ENCODE measurements around the gene GPX4. TPM values are rescaled to one million over a fixed set of nuclear protein-coding genes. Genes with fewer than 3 reads are reported as not detected.

The GPX4 gene
- total RNA-seq, 4 donors from 2014 or later = 338 to 386 (median 375) TPM

DNA sequence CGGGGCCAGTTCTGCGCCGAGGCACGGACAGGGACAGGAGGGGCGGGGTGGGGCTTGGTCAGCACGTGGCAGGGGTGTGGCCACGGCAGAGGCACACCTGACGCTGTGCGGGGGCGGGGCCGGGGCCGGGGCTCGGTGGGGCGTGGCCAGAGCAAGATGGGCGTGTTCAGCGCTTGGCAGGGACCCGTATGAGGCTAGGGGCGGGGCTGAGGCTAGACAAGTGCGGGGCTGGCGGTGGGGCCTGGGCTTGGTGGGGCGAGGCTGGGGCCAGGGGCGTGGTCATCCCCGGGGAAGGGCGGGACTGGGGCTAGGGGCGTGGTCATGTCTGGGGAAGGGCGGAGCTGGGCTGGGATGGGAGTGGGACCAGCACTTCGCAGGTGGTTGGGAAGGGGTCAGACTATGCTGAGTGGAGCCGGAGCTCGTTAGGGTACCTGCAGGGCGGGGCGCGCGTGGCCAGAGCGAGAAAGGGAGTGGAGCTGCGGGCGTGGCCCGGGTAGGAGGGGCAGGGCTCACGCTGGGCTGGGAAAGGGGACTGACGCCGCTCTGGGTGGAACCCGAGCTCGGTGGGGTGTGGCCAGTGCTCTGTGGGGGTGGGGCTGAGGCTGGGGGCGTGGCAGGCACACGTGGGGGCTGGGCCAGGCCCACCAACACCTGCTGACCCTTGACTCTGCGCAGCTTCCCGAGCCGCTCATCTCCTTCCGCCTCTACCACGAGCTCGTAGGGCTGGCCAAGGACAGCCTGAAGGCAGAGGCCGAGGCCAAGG is 21.4 kb upstream of the GPX4 start:
- H3K36me3 ChIP-seq = peaks cover 0 to 17% (median 12%) of the 10 kb centered on the region in 4 donors
- WGBS = 38% methylated on average over 30 of the region's 51 CpGs
- H3K27ac ChIP-seq (replicated peaks in 1 of 4) = no peak overlapping the region
- H3K4me3 ChIP-seq = peak overlapping the region in 3 of 4 donors; percentile 2 to 22 (median 17)
- TF ChIP-seq POLR2AphosphoS5 (IDR thresholded peaks at IDR 0.05) (no peak), POLR2A (IDR thresholded peaks at IDR 0.05; ENCODE audit: low read depth) (no peak), EP300 (IDR thresholded peaks at IDR 0.05) (no peak)
- TF ChIP-seq, protein P1, sequence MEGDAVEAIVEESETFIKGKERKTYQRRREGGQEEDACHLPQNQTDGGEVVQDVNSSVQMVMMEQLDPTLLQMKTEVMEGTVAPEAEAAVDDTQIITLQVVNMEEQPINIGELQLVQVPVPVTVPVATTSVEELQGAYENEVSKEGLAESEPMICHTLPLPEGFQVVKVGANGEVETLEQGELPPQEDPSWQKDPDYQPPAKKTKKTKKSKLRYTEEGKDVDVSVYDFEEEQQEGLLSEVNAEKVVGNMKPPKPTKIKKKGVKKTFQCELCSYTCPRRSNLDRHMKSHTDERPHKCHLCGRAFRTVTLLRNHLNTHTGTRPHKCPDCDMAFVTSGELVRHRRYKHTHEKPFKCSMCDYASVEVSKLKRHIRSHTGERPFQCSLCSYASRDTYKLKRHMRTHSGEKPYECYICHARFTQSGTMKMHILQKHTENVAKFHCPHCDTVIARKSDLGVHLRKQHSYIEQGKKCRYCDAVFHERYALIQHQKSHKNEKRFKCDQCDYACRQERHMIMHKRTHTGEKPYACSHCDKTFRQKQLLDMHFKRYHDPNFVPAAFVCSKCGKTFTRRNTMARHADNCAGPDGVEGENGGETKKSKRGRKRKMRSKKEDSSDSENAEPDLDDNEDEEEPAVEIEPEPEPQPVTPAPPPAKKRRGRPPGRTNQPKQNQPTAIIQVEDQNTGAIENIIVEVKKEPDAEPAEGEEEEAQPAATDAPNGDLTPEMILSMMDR (IDR thresholded peaks at IDR 0.05) = no peak
- H3K4me1 ChIP-seq = peaks cover 5 to 22% (median 20%) of the 10 kb centered on the region in 4 donors
- H3K9me3 ChIP-seq = no peaks in the 10 kb centered on the region
- no peak for DNase-seq (ENCODE audit: extremely low spot score)
- peaks cover 0 to 33% (median 0%) of the 10 kb centered on the region in 4 donors for H3K27me3 ChIP-seq
- intact Hi-C loops (cut with DNase I) = no loop called here

DNA sequence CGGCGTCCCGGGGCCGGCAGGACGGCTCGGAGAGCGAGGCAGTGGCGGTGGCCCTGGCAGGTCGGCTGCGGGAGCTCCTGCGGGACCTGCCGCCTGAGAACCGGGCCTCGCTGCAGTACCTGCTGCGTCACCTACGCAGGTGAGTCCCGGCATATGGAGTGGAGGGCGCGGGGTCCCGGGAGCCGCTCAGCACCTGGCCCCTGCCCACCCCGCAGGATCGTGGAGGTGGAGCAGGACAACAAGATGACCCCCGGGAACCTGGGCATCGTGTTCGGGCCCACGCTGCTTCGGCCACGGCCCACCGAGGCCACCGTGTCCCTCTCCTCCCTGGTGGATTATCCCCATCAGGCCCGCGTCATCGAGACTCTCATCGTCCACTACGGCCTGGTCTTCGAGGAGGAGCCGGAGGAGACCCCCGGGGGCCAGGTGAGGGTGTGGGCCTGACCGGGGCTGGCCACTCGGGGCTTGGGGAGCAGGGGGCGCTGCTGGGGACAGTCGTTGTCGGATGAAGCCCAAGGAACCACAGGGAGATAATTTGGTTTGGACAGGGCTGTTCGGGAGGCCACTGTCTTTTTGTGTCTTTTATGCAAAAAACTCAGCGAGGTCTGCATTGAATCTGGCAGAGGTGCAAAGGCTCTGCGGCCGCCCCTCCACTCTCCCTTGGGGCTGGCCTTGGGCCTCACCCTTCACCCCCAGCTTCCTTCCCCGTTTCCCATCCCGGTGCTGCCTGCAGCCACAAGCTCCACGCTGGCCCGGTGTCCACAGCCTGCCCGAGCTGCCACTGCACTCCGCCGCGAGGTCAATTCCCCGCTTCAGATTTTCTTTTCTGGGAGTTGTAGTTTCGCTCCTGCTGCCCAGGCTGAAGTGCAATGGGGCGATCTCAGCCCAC is 20.6 kb upstream of the GPX4 start:
- TF ChIP-seq POLR2A (IDR thresholded peaks at IDR 0.05; ENCODE audit: low read depth) = no peak
- TF ChIP-seq, protein P1 (IDR thresholded peaks at IDR 0.05) = no peak
- TF ChIP-seq POLR2AphosphoS5 (IDR thresholded peaks at IDR 0.05) = no peak
- TF ChIP-seq EP300 (IDR thresholded peaks at IDR 0.05) = no peak
- Histone ChIP-seq H3K4me3 (peak overlapping the region in 1 of 4 donors; percentile 22), H3K4me1 (peaks cover 5 to 30% (median 26%) of the 10 kb centered on the region in 4 donors), H3K9me3 (no peaks in the 10 kb centered on the region), H3K27ac (replicated peaks in 1 of 4) (no peak overlapping the region), H3K36me3 (peaks cover 0 to 26% (median 18%) of the 10 kb centered on the region in 4 donors), H3K27me3 (peaks cover 0 to 33% (median 0%) of the 10 kb centered on the region in 4 donors)
- 87% methylated on average over 57 of the region's 59 CpGs for WGBS
- intact Hi-C loops (cut with DNase I) = no loop called here
- DNase-seq (ENCODE audit: extremely low spot score) = no peak

DNA sequence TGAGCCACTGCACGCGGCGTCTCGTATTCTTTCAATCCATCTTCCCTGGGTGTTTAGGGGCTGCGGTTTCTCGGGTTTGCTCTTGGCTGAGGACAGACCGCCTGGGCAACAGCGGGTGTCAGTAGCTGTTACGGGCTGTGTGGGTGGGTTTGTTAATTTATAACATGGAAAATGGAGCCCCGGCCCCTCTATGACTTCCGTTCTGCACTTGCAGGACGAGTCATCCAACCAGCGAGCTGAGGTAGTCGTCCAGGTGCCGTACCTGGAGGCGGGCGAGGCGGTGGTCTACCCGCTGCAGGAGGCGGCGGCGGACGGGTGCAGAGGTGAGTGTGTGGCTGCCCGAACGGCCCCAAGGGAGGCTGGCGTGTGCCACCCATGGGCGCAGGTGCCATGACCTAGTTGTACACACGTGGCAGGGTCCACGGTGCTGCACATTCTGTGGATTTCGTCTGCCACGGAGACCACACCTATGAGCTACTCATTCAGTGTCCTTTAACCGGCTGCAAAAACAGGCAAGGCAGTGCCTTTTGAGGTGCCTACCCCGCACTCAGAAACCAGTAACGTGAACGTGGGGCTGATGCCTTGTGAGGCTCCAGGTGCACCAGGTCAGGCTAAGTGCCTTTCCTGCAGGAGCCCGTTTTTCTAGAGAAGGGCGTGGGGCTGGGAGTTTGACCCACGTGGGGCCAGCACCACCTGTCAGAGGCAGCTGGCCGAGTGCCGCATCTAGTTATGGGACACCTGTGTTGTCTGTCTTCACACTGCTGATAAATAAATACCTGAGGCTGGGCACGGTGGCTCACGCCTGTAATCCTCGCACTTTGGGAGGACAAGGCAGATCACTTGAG is 19.5 kb upstream of the GPX4 start:
- no peak overlapping the region for H3K27ac ChIP-seq (replicated peaks in 1 of 4)
- intact Hi-C loops (cut with DNase I) = no loop called here
- H3K4me1 ChIP-seq = peaks cover 5 to 39% (median 37%) of the 10 kb centered on the region in 4 donors
- no peak overlapping the region for H3K4me3 ChIP-seq
- no peak for DNase-seq (ENCODE audit: extremely low spot score)
- TF ChIP-seq POLR2A (IDR thresholded peaks at IDR 0.05; ENCODE audit: low read depth) = no peak
- TF ChIP-seq, protein P1 (IDR thresholded peaks at IDR 0.05) = no peak
- no peak for TF ChIP-seq POLR2AphosphoS5 (IDR thresholded peaks at IDR 0.05)
- no peak for TF ChIP-seq EP300 (IDR thresholded peaks at IDR 0.05)
- WGBS = 87% methylated on average over 35 of the region's 43 CpGs
- no peaks in the 10 kb centered on the region for H3K9me3 ChIP-seq
- H3K27me3 ChIP-seq = peaks cover 0 to 33% (median 0%) of the 10 kb centered on the region in 4 donors
- H3K36me3 ChIP-seq = peaks cover 1 to 36% (median 29%) of the 10 kb centered on the region in 4 donors

DNA sequence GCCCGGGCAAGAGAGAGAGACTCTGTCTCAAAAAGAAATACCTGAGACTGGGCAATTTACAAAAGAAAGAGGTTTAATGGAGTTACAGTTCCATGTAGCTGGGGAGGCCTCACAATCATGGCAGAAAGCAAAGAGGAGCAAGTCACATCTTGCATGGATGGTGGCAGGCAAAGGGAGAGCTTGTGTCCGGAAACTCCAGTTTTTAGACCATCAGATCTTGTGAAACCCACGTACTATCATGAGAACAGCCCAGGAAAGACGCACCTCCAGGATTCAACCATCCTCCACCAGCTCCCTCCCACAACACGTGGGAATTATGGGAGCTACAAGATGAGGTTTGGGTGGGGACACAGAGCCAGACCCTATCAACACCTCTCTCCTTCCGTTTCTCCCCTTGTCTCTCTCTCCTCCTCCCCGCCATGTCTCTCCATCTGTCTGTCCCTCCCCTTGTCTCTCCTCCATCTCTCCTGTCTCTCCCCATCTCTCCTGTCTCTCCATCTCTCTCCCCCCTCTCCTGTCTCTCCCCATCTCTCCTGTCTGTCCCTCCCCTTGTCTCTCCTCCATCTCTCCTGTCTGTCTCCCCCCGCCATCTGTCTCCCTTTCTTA is 18.6 kb upstream of the GPX4 start:
- 78% methylated on average over 8 of the region's 8 CpGs for WGBS
- H3K27ac ChIP-seq (replicated peaks in 1 of 4) = no peak overlapping the region
- no peak for DNase-seq (ENCODE audit: extremely low spot score)
- no peaks in the 10 kb centered on the region for H3K9me3 ChIP-seq
- intact Hi-C loops (cut with DNase I) = no loop called here
- peaks cover 6 to 45% (median 38%) of the 10 kb centered on the region in 4 donors for H3K36me3 ChIP-seq
- no peak overlapping the region for H3K4me3 ChIP-seq
- no peak for TF ChIP-seq POLR2AphosphoS5 (IDR thresholded peaks at IDR 0.05)
- TF ChIP-seq, protein P1 (IDR thresholded peaks at IDR 0.05) = no peak
- no peak for TF ChIP-seq EP300 (IDR thresholded peaks at IDR 0.05)
- no peak for TF ChIP-seq POLR2A (IDR thresholded peaks at IDR 0.05; ENCODE audit: low read depth)
- peaks cover 5 to 44% (median 37%) of the 10 kb centered on the region in 4 donors for H3K4me1 ChIP-seq
- H3K27me3 ChIP-seq = peaks cover 0 to 33% (median 0%) of the 10 kb centered on the region in 4 donors
